Neural progenitor cell (in vitro differentiated cells): Measurements from ENCODE around the gene DHX29.

Experiments used
- EZH2phosphoT487 ChIP-seq: fragments of 200-600 bp; sonication (generic); IDR thresholded peaks from 2 replicates; pipeline ENCODE4 v1.6.1; 2017; ENCODE audit warnings: antibody characterized with exemption
- TF ChIP-seq, protein P1 (sequence below): fragments of 200-600 bp; sonication (generic); IDR thresholded peaks from 2 replicates; pipeline ENCODE4 v1.5.1; 2017; ENCODE audit warnings: antibody characterized with exemption, mild to moderate bottlenecking

DNA sequence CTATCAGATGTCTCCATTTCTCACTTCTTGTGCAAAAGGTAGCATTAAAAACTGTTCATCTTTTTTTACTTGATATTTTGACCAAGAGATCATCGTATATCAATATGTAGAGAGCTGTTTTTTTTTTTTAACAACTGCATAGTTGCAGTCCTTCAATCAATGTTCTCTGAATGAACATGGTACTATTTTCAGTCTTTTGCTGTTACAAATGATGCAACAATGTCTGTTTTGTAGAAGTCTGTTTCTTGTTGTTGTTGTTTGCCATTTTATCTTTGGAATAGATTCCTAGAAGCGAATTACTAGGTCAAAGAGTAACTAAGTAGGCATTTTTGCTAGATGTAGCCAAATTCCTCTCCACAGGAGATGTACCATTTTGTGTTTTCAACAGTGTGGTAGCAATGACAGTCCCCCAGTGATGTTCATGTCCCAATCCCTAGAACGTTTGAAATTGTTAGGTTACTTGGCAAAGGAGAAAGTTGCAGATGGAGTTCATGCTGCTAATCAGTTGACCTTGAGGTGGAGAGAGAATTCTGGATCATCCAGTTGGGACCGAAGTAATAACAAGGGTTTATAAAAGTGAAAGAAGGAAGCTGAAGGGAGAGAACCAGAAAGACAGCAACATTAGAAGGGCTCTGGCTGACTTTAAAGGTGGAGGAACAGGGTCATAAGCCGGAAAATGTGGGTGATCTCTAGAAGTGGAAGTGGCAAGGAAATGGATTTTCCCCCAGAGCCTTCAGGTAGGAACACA, 6.5 kb upstream of the DHX29 start:
- TF ChIP-seq, protein P1, sequence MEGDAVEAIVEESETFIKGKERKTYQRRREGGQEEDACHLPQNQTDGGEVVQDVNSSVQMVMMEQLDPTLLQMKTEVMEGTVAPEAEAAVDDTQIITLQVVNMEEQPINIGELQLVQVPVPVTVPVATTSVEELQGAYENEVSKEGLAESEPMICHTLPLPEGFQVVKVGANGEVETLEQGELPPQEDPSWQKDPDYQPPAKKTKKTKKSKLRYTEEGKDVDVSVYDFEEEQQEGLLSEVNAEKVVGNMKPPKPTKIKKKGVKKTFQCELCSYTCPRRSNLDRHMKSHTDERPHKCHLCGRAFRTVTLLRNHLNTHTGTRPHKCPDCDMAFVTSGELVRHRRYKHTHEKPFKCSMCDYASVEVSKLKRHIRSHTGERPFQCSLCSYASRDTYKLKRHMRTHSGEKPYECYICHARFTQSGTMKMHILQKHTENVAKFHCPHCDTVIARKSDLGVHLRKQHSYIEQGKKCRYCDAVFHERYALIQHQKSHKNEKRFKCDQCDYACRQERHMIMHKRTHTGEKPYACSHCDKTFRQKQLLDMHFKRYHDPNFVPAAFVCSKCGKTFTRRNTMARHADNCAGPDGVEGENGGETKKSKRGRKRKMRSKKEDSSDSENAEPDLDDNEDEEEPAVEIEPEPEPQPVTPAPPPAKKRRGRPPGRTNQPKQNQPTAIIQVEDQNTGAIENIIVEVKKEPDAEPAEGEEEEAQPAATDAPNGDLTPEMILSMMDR: no peak
- TF ChIP-seq EZH2phosphoT487: no peak
